Measurements from ENCODE around the gene NHLRC2. TPM values are rescaled to one million over a fixed set of nuclear protein-coding genes. Genes with fewer than 3 reads are reported as not detected.

NHLRC2 gene
- total RNA-seq, 2 experiments from 2014 or later, result 21.4 to 23.7 TPM

- H3K36me3 Mint-ChIP-seq (ENCODE audit: low read depth), result peaks cover 21% of the 10 kb centered on the region
- no peak overlapping the region for H3K4me3 Mint-ChIP-seq
- no peaks in the 10 kb centered on the region for H3K4me1 Mint-ChIP-seq
- no peaks in the 10 kb centered on the region for H3K9me3 Mint-ChIP-seq
- no peaks in the 10 kb centered on the region for H3K27me3 Mint-ChIP-seq
- DNase-seq, result no peak
- H3K27ac Mint-ChIP-seq, result no peak overlapping the region
- POLR2A ChIA-PET, result no interaction called here
- CTCF ChIA-PET, result interaction anchor here (0.6 kb wide), 1 partner anchor 67 kb away, joined by 3 read pairs; no protein-coding TSS in a partner anchor
Observed at GRCh38 chr10:113899952-113900598, 45.6 kb downstream of the NHLRC2 start.

DNA sequence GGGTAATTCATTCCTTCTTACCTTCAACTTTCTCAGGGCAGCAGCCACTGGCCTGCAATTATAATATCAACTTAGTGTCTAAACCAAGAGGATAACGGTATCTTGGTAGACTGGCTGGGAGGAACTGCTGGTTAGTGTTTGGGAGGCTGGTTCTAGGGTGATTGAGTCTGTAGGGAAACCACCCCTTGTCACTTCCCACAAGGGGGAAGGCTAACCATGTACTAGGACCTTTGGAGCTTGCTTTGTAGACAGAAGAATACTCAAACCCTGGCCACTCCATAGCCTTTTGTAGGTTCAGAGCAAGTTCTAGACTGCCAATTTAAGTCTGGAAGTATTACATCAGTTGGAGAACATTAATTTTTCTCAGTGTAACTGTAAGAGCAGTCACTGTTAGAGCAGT, 51.3 kb downstream of the NHLRC2 start:
- Mint-ChIP-seq H3K4me1 (no peaks in the 10 kb centered on the region), H3K27ac (no peak overlapping the region), H3K9me3 (no peaks in the 10 kb centered on the region), H3K4me3 (no peak overlapping the region), H3K27me3 (no peaks in the 10 kb centered on the region), H3K36me3 (ENCODE audit: low read depth) (peaks cover 30% of the 10 kb centered on the region)
- CTCF ChIA-PET, result no interaction called here
- POLR2A ChIA-PET, result no interaction called here
- DNase-seq, result no peak

DNA sequence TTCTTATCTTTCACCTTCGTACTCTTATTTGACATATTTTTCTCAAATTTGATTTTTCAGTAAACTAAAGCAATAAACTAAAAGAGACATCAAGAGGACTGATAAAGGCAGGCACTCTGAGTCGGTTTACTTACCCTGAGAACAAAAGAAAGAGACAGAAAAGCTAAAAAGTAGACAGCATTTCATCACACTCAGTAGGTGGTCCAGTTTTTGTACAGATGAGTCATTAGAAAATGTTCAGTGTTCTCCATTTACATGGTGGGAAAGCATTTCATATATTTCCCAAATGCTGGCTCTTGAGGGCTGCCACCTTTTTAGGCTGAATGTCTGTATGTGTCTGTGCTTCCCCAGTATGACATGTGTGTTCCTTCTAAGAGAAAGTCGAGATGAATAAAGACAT, 52.7 kb downstream of the NHLRC2 start:
- POLR2A ChIA-PET, result no interaction called here
- Mint-ChIP-seq H3K36me3 (ENCODE audit: low read depth) (peaks cover 24% of the 10 kb centered on the region), H3K4me1 (no peaks in the 10 kb centered on the region)

DNA sequence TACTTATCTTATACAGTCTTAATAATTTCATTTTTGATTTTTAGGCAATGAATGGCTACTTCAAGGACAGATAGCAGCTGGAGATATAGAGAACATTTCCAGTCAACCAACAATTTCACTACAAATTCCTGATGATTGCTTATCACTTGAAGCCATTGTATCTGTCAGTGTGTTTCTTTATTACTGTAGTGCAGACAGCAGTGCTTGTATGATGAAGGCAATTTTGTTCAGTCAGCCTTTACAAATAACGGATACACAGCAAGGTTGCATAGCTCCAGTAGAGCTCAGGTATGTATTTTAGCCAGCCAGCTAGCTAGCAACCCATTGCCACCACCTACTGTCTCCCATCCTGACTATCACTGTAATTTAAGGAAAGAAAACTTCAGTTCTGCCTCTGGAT, 53.8 kb downstream of the NHLRC2 start:
- H3K9me3 Mint-ChIP-seq, result no peaks in the 10 kb centered on the region
- ChIA-PET POLR2A (no interaction called here), CTCF (no interaction called here)
- H3K4me3 Mint-ChIP-seq, result no peak overlapping the region
- DNase-seq, result no peak
- H3K4me1 Mint-ChIP-seq, result no peaks in the 10 kb centered on the region
- H3K27me3 Mint-ChIP-seq, result no peaks in the 10 kb centered on the region
- H3K27ac Mint-ChIP-seq, result no peak overlapping the region
- peaks cover 25% of the 10 kb centered on the region for H3K36me3 Mint-ChIP-seq (ENCODE audit: low read depth)

More for the DNA sequence above, 52.7 kb downstream of the NHLRC2 start:
- H3K9me3 Mint-ChIP-seq, result no peaks in the 10 kb centered on the region
- no peak for DNase-seq
- no peak overlapping the region for H3K4me3 Mint-ChIP-seq
- no peak overlapping the region for H3K27ac Mint-ChIP-seq
- CTCF ChIA-PET, result no interaction called here
- H3K27me3 Mint-ChIP-seq, result no peaks in the 10 kb centered on the region

DNA sequence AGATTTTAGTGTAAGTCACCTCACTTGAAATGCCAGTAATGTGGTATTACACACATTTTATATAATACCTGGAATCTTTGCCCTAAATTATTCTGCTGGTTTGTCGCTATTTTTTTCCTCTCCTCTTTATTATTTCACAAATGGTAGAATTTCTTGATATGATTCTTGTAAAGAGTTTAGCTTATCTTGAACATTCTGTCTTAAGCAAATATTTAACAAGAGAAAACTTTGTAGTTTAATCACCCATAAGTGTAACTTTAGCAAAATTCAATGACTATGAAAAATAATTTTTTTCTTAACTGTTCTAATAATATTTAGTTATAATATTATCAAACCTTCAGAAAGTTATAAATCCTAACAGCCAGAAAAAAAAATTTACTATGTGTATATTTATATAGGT, 56.7 kb downstream of the NHLRC2 start:
- Mint-ChIP-seq H3K4me1 (no peaks in the 10 kb centered on the region), H3K4me3 (no peak overlapping the region), H3K36me3 (ENCODE audit: low read depth) (peaks cover 12% of the 10 kb centered on the region), H3K27me3 (no peaks in the 10 kb centered on the region), H3K27ac (no peak overlapping the region), H3K9me3 (no peaks in the 10 kb centered on the region)
- CTCF ChIA-PET, result no interaction called here
- DNase-seq, result no peak
- POLR2A ChIA-PET, result no interaction called here

DNA sequence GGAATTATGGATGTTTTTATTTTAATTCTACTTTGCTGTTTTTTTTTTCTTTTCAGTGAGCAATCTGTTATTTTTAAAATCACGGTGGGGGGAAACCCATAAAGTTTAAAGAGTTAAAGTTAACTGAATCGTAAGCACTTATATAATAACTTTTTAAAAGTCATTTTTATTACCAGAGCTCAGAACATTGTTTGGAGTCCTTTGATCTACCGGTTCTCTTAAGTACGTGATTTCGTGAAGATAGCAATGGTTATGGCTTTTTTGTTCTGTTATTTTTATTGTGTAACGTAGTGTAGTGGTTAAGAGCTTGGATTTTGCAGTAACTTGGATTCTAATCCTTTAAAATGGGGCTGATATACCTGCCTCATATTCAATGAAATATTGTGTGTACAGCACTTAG, 57.4 kb downstream of the NHLRC2 start:
- no peak overlapping the region for H3K27ac Mint-ChIP-seq
- no peak overlapping the region for H3K4me3 Mint-ChIP-seq
- H3K9me3 Mint-ChIP-seq, result no peaks in the 10 kb centered on the region
- peaks cover 12% of the 10 kb centered on the region for H3K36me3 Mint-ChIP-seq (ENCODE audit: low read depth)
- ChIA-PET CTCF (no interaction called here), POLR2A (no interaction called here)
- no peaks in the 10 kb centered on the region for H3K27me3 Mint-ChIP-seq
- no peak for DNase-seq
- no peaks in the 10 kb centered on the region for H3K4me1 Mint-ChIP-seq

DNA sequence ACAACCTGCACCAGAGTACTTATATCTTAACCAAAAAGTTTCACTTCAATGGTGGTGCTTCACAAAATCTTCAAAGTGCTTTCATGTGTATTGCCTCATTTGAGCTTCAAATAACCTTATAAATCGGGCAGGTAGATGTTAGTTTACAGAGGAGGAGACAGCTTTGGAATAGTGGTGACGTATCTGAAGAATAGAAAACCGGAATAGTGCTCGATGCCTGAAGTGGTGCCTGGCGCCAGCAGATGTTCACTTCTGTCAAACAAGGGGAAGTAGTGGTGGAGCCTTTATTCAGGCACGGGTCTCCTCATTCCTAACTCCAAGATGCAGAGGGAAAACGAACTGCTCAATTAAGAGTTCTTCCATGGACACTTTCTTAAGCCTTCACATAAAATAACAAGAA, 58.1 kb downstream of the NHLRC2 start:
- Mint-ChIP-seq H3K4me3 (no peak overlapping the region), H3K27me3 (no peaks in the 10 kb centered on the region), H3K4me1 (no peaks in the 10 kb centered on the region), H3K36me3 (ENCODE audit: low read depth) (peaks cover 10% of the 10 kb centered on the region), H3K27ac (no peak overlapping the region), H3K9me3 (no peaks in the 10 kb centered on the region)
- ChIA-PET POLR2A (no interaction called here), CTCF (no interaction called here)
- DNase-seq, result no peak

DNA sequence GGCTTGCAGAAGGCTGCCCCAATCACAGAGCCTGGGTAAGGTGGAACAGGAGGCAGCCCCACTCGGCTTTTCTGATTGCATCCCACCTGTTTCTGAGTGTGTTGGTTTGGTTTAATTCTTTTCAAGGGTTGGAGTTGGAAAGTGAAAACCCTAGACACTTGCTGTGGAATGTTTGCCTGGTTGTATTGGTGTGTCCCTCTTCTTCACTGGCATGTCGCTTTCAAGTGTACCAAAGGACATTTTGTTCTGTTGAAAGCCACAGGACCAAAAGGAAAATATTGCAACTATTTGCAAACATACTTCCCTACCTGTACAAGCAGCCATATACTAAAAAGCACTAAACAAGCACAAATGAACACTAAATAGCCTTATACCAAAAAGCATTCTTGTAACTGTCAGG, 60.5 kb downstream of the NHLRC2 start:
- Mint-ChIP-seq H3K36me3 (ENCODE audit: low read depth) (peaks cover 9% of the 10 kb centered on the region), H3K27ac (no peak overlapping the region), H3K4me3 (no peak overlapping the region), H3K9me3 (no peaks in the 10 kb centered on the region), H3K4me1 (no peaks in the 10 kb centered on the region), H3K27me3 (no peaks in the 10 kb centered on the region)
- DNase-seq, result no peak
- ChIA-PET CTCF (no interaction called here), POLR2A (no interaction called here)

DNA sequence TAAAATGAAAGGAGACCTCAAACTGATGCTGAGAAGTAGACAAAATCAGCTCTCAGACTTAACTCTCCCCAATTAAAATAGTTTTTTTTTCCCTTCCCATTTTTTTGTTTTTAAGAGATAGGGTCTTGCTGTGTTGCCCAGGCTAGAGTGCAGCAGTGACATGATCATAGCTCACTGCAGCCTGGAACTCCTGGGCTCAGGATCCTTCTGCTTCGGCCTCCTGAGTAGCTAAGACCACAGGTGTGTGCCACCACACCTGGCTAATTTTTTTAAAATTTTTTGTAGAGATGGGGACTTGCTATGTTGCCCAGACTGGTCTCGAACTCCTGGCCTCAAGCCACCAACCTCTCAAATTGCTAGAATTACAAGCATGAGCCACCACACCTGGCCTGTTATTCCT, 61.1 kb downstream of the NHLRC2 start:
- H3K9me3 Mint-ChIP-seq, result no peaks in the 10 kb centered on the region
- CTCF ChIA-PET, result interaction anchor here (0.6 to 0.9 kb wide), 2 partner anchors 56 to 130 kb away, joined by 3 read pairs; no protein-coding TSS in a partner anchor

DNA sequence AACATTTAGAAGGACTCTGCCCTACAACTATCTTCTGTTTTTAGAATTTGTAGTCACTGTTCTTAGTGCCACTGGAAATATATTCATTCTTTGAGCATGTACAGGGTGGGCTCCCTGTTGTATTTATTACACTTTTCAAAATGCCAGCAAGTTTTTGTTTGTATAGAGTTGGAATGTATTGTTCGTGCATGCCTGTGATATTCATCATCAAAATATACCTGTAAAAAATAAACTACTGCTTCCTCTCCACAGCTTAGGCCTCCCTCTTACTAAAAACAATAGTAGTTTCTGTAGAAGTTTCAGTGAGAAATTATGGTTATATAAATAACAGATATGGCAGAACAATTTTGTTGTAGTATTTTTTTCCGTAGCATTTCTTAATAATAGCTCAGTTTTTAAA, 61.6 kb downstream of the NHLRC2 start:
- no peak overlapping the region for H3K4me3 Mint-ChIP-seq
- CTCF ChIA-PET, result interaction anchor here (0.6 to 0.9 kb wide), 2 partner anchors 56 to 131 kb away, joined by 3 read pairs; no protein-coding TSS in a partner anchor

More for the DNA sequence above, 61.1 kb downstream of the NHLRC2 start:
- Mint-ChIP-seq H3K4me1 (no peaks in the 10 kb centered on the region), H3K4me3 (no peak overlapping the region), H3K27me3 (no peaks in the 10 kb centered on the region), H3K27ac (no peak overlapping the region), H3K36me3 (ENCODE audit: low read depth) (peaks cover 9% of the 10 kb centered on the region)
- DNase-seq, result no peak
- POLR2A ChIA-PET, result interaction anchor here (0.7 kb wide), 1 partner anchor 19 kb away, joined by 4 read pairs; no protein-coding TSS in a partner anchor

DNA sequence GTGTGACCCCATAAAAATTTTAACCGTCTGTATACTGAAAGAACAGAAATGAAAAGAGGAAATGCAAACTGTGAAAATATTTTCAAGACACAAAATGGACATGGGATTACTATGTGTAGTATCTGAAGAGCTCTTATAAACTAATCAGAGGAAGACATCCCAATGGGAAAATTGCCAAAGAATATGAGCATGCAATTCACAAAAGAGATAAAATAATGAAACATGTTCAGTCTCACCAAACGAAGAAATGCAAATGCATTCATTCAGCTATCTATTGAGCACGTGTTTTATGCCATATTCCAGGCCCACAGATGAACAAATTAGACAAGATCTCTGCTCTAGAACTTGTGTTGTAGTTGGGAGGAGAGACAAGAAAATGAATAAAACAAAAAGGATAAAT, 63.2 kb downstream of the NHLRC2 start:
- Mint-ChIP-seq H3K27ac (no peak overlapping the region), H3K9me3 (no peaks in the 10 kb centered on the region), H3K36me3 (ENCODE audit: low read depth) (peaks cover 7% of the 10 kb centered on the region), H3K27me3 (peaks cover 8% of the 10 kb centered on the region), H3K4me3 (no peak overlapping the region), H3K4me1 (no peaks in the 10 kb centered on the region)
- CTCF ChIA-PET, result interaction anchor here (1.3 kb wide), 1 partner anchor 18 kb away, joined by 5 read pairs; no protein-coding TSS in a partner anchor
- DNase-seq, result no peak
- POLR2A ChIA-PET, result no interaction called here

More for the DNA sequence above, 61.6 kb downstream of the NHLRC2 start:
- peaks cover 9% of the 10 kb centered on the region for H3K36me3 Mint-ChIP-seq (ENCODE audit: low read depth)
- POLR2A ChIA-PET, result interaction anchor here (0.7 kb wide), 1 partner anchor 20 kb away, joined by 4 read pairs; no protein-coding TSS in a partner anchor
- DNase-seq, result no peak
- H3K27me3 Mint-ChIP-seq, result no peaks in the 10 kb centered on the region
- no peak overlapping the region for H3K27ac Mint-ChIP-seq
- no peaks in the 10 kb centered on the region for H3K4me1 Mint-ChIP-seq
- no peaks in the 10 kb centered on the region for H3K9me3 Mint-ChIP-seq

- no peak overlapping the region for H3K4me3 Mint-ChIP-seq
- no peaks in the 10 kb centered on the region for H3K4me1 Mint-ChIP-seq
- ChIA-PET CTCF (no interaction called here), POLR2A (no interaction called here)
- DNase-seq, result no peak
- peaks cover 10% of the 10 kb centered on the region for H3K36me3 Mint-ChIP-seq (ENCODE audit: low read depth)
- H3K27ac Mint-ChIP-seq, result no peak overlapping the region
- H3K9me3 Mint-ChIP-seq, result peaks cover 8% of the 10 kb centered on the region
- H3K27me3 Mint-ChIP-seq, result peaks cover 21% of the 10 kb centered on the region
Observed at GRCh38 chr10:113920114-113920513, 65.7 kb downstream of the NHLRC2 start.

DNA sequence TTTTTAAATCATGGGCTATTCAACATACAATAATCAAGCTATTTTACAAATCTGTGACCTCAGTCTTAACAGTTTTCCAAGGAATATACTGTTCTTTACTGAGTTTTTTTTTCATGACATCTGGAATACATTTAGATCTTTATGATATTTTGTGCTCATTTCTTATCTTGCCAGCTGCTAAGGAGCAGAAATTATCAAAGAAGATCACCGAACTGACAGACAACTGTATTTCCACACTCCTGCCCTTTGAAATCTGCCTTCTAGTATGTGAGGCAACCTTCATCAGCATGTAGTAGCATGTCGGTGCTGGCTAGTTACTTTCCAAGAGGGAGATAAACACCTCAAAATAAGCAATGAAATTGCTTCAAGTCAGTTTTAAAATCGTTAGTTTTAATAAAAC, 66.4 kb downstream of the NHLRC2 start:
- ChIA-PET CTCF (interaction anchor here (0.6 kb wide), 1 partner anchor 28 kb away, joined by 5 read pairs; no protein-coding TSS in a partner anchor), POLR2A (interaction anchor here (0.6 kb wide), 1 partner anchor 149 kb away, joined by 7 read pairs; no protein-coding TSS in a partner anchor)
- Mint-ChIP-seq H3K4me1 (no peaks in the 10 kb centered on the region), H3K36me3 (ENCODE audit: low read depth) (peaks cover 10% of the 10 kb centered on the region), H3K27ac (no peak overlapping the region), H3K9me3 (peaks cover 10% of the 10 kb centered on the region), H3K27me3 (peaks cover 22% of the 10 kb centered on the region), H3K4me3 (no peak overlapping the region)
- no peak for DNase-seq

Data from activated CD4-positive, alpha-beta T cell treated with anti-CD3 and anti-CD28 coated beads, Interleukin-2, amount 10 ng/mL, durations not matched to agents 7 days and 5 days (primary cell).